CD4-positive, CD25-positive, alpha-beta regulatory T cell (primary cell): Measurements from ENCODE around the gene MAGI1. TPM values are rescaled to one million over a fixed set of nuclear protein-coding genes. Genes with fewer than 3 reads are reported as not detected.
"Not testable (repeated sequence)": the region's sequence is repeated elsewhere in the genome, so short reads cannot be mapped to it uniquely, and the experiment has no call there.

Experiments used
- ATAC-seq, 2 donors: fragments of 150-1000 bp; cut with Tn5 transposase; one replicate each; pipeline ENCODE4 v1.10.0; 2021; ENCODE audit warnings: low read depth in 2 of 2, moderate number of reproducible peaks in 2 of 2, moderate library complexity in 1 of 2
- DNase-seq, 3 donors: peaks; one replicate each; pipeline versions ENCODE4 v3.0.0 to v3.0.0-alpha.2; 2012 to 2022; ENCODE audit warnings: mixed read lengths in 1 of 3
- H3K27ac ChIP-seq: one replicate; pipeline ENCODE4 v1.7.0; 2013; ENCODE audit warnings: mild to moderate bottlenecking, low read length; ENCODE audit not compliant: insufficient read depth, poor library complexity, severe bottlenecking
- H3K27me3 ChIP-seq: one replicate; pipeline ENCODE4 v1.7.0; 2013; ENCODE audit warnings: low read length; ENCODE audit not compliant: control insufficient read depth, insufficient read depth
- H3K36me3 ChIP-seq: one replicate; pipeline ENCODE4 v1.7.0; 2013; ENCODE audit warnings: mild to moderate bottlenecking, low read length, moderate library complexity; ENCODE audit not compliant: control insufficient read depth, insufficient read depth
- H3K4me1 ChIP-seq: 2 replicates; pipeline ENCODE4 v1.7.0; 2013; ENCODE audit warnings: mild to moderate bottlenecking, low read length; ENCODE audit not compliant: insufficient read depth, control insufficient read depth, poor library complexity, severe bottlenecking
- H3K4me3 ChIP-seq: one replicate; pipeline ENCODE4 v1.7.0; 2013; ENCODE audit warnings: low read depth, mild to moderate bottlenecking, low read length, moderate library complexity
- H3K9me3 ChIP-seq, 2 experiments: 1 replicate in 1 of 2; 2 replicates in 1 of 2; pipeline ENCODE4 v1.7.0; 2013; ENCODE audit warnings: low read length in 2 of 2, mild to moderate bottlenecking in 1 of 2, moderate library complexity in 1 of 2; ENCODE audit not compliant: control insufficient read depth in 2 of 2
- H3K27ac Mint-ChIP-seq, 3 donors: one replicate each; pipeline ENCODE4 v1.8.0; 2020 to 2022; ENCODE audit warnings: mild to moderate bottlenecking in 3 of 3, mixed read lengths in 3 of 3, moderate library complexity in 2 of 3
- H3K27me3 Mint-ChIP-seq: one replicate; pipeline ENCODE4 v1.8.0; 2022; ENCODE audit warnings: mild to moderate bottlenecking, mixed read lengths
- H3K36me3 Mint-ChIP-seq: one replicate; pipeline ENCODE4 v1.8.0; 2020; ENCODE audit warnings: mixed read lengths
- H3K4me1 Mint-ChIP-seq, 4 donors: one replicate each; pipeline ENCODE4 v1.8.0; 2020 to 2022; ENCODE audit warnings: mixed read lengths in 4 of 4, mild to moderate bottlenecking in 1 of 4
- H3K4me3 Mint-ChIP-seq, 4 donors: one replicate each; pipeline ENCODE4 v1.8.0; 2020 to 2022; ENCODE audit warnings: mild to moderate bottlenecking in 4 of 4, mixed read lengths in 4 of 4, moderate library complexity in 3 of 4
- H3K9me3 Mint-ChIP-seq, 7 donors: one replicate each; pipeline ENCODE4 v1.8.0; 2020 to 2022; ENCODE audit warnings: mixed read lengths in 7 of 7, mild to moderate bottlenecking in 3 of 7, moderate library complexity in 2 of 7
- polyA plus RNA-seq, 4 donors: library from polyadenylated mRNA; unstranded; fragments of 300-500 nt; fragmentation: Illumina TruSeq; gene quantifications; one replicate each; pipeline ENCODE4 v1.2.3, GENCODE V29; 2021
- total RNA-seq: library from RNA; stranded (reverse); gene quantifications from one replicate; pipeline ENCODE4 v1.2.3, GENCODE V29; 2022

Gene MAGI1
- total and polyA plus RNA-seq, 5 donors from 2014 or later: 0.10 to 0.44 (median 0.19) TPM; not detected in 1

GRCh38 chr3:65552434-65552833 lies 486.3 kb downstream of the MAGI1 start:
- Mint-ChIP-seq H3K36me3 (no peaks in the 10 kb centered on the region), H3K4me3 (no peak overlapping the region), H3K27ac (no peak overlapping the region), H3K4me1 (no peaks in the 10 kb centered on the region), H3K9me3 (peaks cover 0 to 4% (median 0%) of the 10 kb centered on the region in 7 donors), H3K27me3 (peaks cover 4% of the 10 kb centered on the region)
- Histone ChIP-seq H3K36me3 (no peaks in the 10 kb centered on the region), H3K27ac (no peak overlapping the region), H3K4me1 (no peaks in the 10 kb centered on the region), H3K4me3 (no peak overlapping the region), H3K9me3 (no peaks in the 10 kb centered on the region), H3K27me3 (no peaks in the 10 kb centered on the region)
- ATAC-seq (no peak), DNase-seq (no peak)

GRCh38 chr3:65551945-65552344 lies 486.8 kb downstream of the MAGI1 start:
- H3K4me1 ChIP-seq: no peaks in the 10 kb centered on the region
- H3K27ac Mint-ChIP-seq: no peak overlapping the region
- no peaks in the 10 kb centered on the region for H3K36me3 ChIP-seq
- no peaks in the 10 kb centered on the region for H3K27me3 ChIP-seq
- H3K9me3 Mint-ChIP-seq: peaks cover 0 to 4% (median 0%) of the 10 kb centered on the region in 7 donors
- H3K36me3 Mint-ChIP-seq: no peaks in the 10 kb centered on the region
- H3K4me3 ChIP-seq: no peak overlapping the region
- DNase-seq (no peak), ATAC-seq (no peak)
- no peaks in the 10 kb centered on the region for H3K9me3 ChIP-seq
- peaks cover 4% of the 10 kb centered on the region for H3K27me3 Mint-ChIP-seq
- no peak overlapping the region for H3K4me3 Mint-ChIP-seq
- no peaks in the 10 kb centered on the region for H3K4me1 Mint-ChIP-seq
- H3K27ac ChIP-seq: no peak overlapping the region

- ATAC-seq: no peak
- H3K4me1 Mint-ChIP-seq: no peaks in the 10 kb centered on the region
- no peak overlapping the region for H3K4me3 Mint-ChIP-seq
- H3K27me3 Mint-ChIP-seq: peaks cover 4% of the 10 kb centered on the region
- no peaks in the 10 kb centered on the region for H3K27me3 ChIP-seq
- no peaks in the 10 kb centered on the region for H3K36me3 Mint-ChIP-seq
- no peak overlapping the region for H3K27ac Mint-ChIP-seq
- H3K4me3 ChIP-seq: no peak overlapping the region
- H3K9me3 ChIP-seq: no peaks in the 10 kb centered on the region
- peaks cover 0 to 6% (median 0%) of the 10 kb centered on the region in 7 donors for H3K9me3 Mint-ChIP-seq
- H3K4me1 ChIP-seq: no peaks in the 10 kb centered on the region
- H3K36me3 ChIP-seq: no peaks in the 10 kb centered on the region
- H3K27ac ChIP-seq: no peak overlapping the region
- DNase-seq: no peak
These were observed 488.6 kb downstream of the MAGI1 start for GRCh38 chr3:65550137-65550536.

GRCh38 chr3:65549626-65549959 lies 489.1 kb downstream of the MAGI1 start:
- no peak overlapping the region for H3K4me3 ChIP-seq
- Mint-ChIP-seq H3K4me3 (no peak overlapping the region), H3K27me3 (peaks cover 4% of the 10 kb centered on the region), H3K36me3 (no peaks in the 10 kb centered on the region), H3K9me3 (peaks cover 0 to 6% (median 2%) of the 10 kb centered on the region in 7 donors), H3K27ac (no peak overlapping the region), H3K4me1 (no peaks in the 10 kb centered on the region)
- H3K27ac ChIP-seq: no peak overlapping the region
- H3K27me3 ChIP-seq: no peaks in the 10 kb centered on the region
- H3K4me1 ChIP-seq: no peaks in the 10 kb centered on the region
- H3K9me3 ChIP-seq: no peaks in the 10 kb centered on the region
- DNase-seq: no peak
- H3K36me3 ChIP-seq: no peaks in the 10 kb centered on the region
- ATAC-seq: no peak

GRCh38 chr3:65548848-65549625 lies 489.7 kb downstream of the MAGI1 start:
- H3K36me3 Mint-ChIP-seq: no peaks in the 10 kb centered on the region
- H3K4me1 ChIP-seq: no peaks in the 10 kb centered on the region
- no peak overlapping the region for H3K4me3 Mint-ChIP-seq
- H3K27me3 Mint-ChIP-seq: peaks cover 4% of the 10 kb centered on the region
- no peak for ATAC-seq
- no peak overlapping the region for H3K27ac Mint-ChIP-seq
- H3K36me3 ChIP-seq: no peaks in the 10 kb centered on the region
- H3K27ac ChIP-seq: no peak overlapping the region
- DNase-seq: no peak
- H3K27me3 ChIP-seq: no peaks in the 10 kb centered on the region
- H3K4me1 Mint-ChIP-seq: no peaks in the 10 kb centered on the region
- no peaks in the 10 kb centered on the region for H3K9me3 ChIP-seq
- peaks cover 0 to 6% (median 2%) of the 10 kb centered on the region in 7 donors for H3K9me3 Mint-ChIP-seq
- no peak overlapping the region for H3K4me3 ChIP-seq

- no peaks in the 10 kb centered on the region for H3K36me3 ChIP-seq
- no peaks in the 10 kb centered on the region for H3K4me1 ChIP-seq
- H3K9me3 ChIP-seq: no peaks in the 10 kb centered on the region
- Mint-ChIP-seq H3K4me1 (no peaks in the 10 kb centered on the region), H3K9me3 (peaks cover 0 to 14% (median 2%) of the 10 kb centered on the region in 7 donors), H3K27ac (no peak overlapping the region), H3K4me3 (no peak overlapping the region), H3K27me3 (peaks cover 4% of the 10 kb centered on the region), H3K36me3 (no peaks in the 10 kb centered on the region)
- no peaks in the 10 kb centered on the region for H3K27me3 ChIP-seq
- DNase-seq (no peak), ATAC-seq (no peak)
- H3K4me3 ChIP-seq: no peak overlapping the region
- H3K27ac ChIP-seq: no peak overlapping the region
These were observed 493.3 kb downstream of the MAGI1 start for GRCh38 chr3:65545429-65545828.

GRCh38 chr3:65543391-65543790 lies 495.3 kb downstream of the MAGI1 start:
- not testable (repeated sequence) for ATAC-seq, H3K36me3 ChIP-seq, H3K4me1 Mint-ChIP-seq, DNase-seq, H3K27me3 ChIP-seq, H3K36me3 Mint-ChIP-seq, H3K4me3 Mint-ChIP-seq, H3K4me1 ChIP-seq, H3K27me3 Mint-ChIP-seq, H3K9me3 ChIP-seq, H3K27ac Mint-ChIP-seq, H3K4me3 ChIP-seq, H3K27ac ChIP-seq
- peaks cover 0 to 14% (median 2%) of the 10 kb centered on the region in 7 donors for H3K9me3 Mint-ChIP-seq

- ATAC-seq: no peak
- H3K27me3 ChIP-seq: no peaks in the 10 kb centered on the region
These were observed 498.1 kb downstream of the MAGI1 start for GRCh38 chr3:65540666-65541065.

More at GRCh38 chr3:65540666-65541065, 498.1 kb downstream of the MAGI1 start:
- Mint-ChIP-seq H3K4me1 (no peaks in the 10 kb centered on the region), H3K27ac (no peak overlapping the region), H3K9me3 (peaks cover 0 to 13% (median 2%) of the 10 kb centered on the region in 7 donors), H3K4me3 (no peak overlapping the region), H3K36me3 (no peaks in the 10 kb centered on the region), H3K27me3 (no peaks in the 10 kb centered on the region)
- Histone ChIP-seq H3K4me1 (no peaks in the 10 kb centered on the region), H3K36me3 (no peaks in the 10 kb centered on the region), H3K27ac (no peak overlapping the region), H3K9me3 (no peaks in the 10 kb centered on the region), H3K4me3 (no peak overlapping the region)
- no peak for DNase-seq
